Measurements from ENCODE around the gene RAB11A.

The RAB11A gene

DNA sequence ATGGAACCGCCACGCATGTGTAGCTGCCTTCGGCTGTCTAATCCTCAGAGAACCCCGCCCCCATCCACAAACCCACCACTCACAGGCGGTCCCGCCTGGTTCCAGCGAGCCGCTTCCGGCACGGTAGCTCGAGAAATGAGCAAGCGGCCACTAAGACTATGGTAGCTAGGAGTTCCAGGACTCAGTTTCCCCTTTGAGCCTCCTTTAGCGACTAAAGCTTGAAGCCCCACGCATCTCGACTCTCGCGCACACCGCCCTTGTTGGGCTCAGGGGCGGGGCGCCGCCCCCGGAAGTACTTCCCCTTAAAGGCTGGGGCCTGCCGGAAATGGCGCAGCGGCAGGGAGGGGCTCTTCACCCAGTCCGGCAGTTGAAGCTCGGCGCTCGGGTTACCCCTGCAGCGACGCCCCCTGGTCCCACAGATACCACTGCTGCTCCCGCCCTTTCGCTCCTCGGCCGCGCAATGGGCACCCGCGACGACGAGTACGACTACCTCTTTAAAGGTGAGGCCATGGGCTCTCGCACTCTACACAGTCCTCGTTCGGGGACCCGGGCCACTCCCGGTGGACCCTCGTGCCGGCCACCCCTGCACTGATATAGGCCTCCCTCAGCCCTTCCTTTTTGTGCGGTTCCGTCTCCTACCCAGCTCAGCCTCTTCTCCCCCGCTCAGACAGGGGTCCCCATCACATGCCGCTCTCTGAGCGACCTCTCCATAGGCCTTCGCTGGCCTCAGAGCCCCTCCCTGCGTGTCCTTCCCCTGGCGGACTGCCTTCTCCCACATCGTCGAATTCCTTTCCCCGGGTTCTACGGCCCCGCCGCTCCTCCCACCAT is at the start of gene RAB11A:
TSS of gene RAB11A (plus strand) at position 366 of the 828 bp plus-strand sequence. CDS start at position 461, 95 bp downstream.
- DNase-seq (ENCODE audit: low read depth) = peak; percentile 96

- peak; percentile 40 for DNase-seq (ENCODE audit: low read depth)
These were observed 49.7 kb upstream of the RAB11A start for GRCh38 chr15:65819563-65819960.

- no peak for DNase-seq (ENCODE audit: low read depth)
These were observed 48.2 kb upstream of the RAB11A start for GRCh38 chr15:65821070-65821469.

GRCh38 chr15:65822316-65822715 is 47.0 kb upstream of the RAB11A start:
- no peak for DNase-seq (ENCODE audit: low read depth)

GRCh38 chr15:65824031-65824743 is 45.1 kb upstream of the RAB11A start:
- DNase-seq (ENCODE audit: low read depth) = peak; percentile 70

DNA sequence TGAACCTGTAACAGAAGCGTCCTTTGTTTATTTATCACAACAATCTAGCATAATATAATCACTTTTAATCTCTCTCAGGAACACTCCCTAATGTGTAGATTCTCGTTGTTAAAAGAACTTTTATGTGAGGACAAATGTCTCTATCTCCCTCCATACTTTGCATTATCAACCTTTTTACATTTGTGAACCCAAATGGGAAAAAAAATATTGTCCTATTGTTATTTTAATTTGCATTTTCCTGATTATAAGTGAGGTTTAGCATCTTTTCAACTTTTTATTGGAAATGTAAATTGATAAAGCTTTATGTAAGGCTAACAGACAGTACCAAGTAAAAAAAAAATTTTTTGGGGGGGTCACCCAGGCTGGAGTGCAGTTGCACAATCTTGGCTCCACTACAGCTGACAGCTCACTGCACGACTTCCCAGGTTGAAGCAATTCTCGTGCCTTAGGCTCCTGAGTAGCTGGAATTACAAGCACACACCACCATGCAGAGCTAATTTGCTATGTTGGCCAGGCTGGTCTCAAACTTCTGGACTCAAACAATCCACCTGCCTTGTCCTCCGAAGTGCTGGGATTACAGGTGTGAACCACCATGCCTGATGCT is 44.2 kb upstream of the RAB11A start:
- peak; percentile 23 for DNase-seq (ENCODE audit: low read depth)

DNA sequence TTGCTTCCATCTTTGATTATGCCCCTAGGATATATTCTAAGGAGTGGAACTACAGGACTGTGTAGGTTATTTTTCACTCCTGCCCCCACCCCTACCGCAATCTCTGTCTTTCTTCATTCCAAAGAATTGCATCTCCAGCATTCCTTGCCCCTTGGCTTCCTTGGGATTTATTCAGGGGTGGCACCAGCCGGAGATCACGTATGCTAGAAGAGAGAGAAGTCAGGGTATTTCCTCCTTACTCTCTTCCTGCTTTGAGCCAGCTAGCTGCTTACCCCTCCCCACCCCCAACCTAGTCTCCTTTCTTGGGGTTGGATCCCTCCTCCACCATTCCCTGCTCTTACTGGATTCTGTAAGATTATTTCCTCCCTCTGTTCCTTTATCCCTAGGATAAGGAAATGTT is 42.2 kb upstream of the RAB11A start:
- DNase-seq (ENCODE audit: low read depth) = no peak

DNA sequence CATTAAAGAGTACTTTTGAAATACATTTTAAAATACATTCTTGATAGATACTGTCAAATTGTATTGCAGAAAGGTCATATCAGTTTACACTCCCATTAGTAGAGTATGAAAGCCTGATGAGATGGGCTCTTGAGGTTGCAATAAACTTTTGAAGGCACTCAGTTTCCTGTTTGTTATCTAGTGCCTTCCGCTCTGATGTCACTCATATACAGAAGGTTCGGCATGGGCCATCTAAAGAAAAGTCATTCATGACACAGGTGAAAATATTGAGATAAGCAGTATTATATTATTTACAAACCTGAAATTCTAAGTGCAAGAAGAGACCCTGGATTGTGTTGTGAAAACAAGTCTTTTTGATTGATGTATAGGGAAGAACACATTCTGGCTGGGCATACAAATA is 40.7 kb upstream of the RAB11A start:
- DNase-seq (ENCODE audit: low read depth) = no peak

DNA sequence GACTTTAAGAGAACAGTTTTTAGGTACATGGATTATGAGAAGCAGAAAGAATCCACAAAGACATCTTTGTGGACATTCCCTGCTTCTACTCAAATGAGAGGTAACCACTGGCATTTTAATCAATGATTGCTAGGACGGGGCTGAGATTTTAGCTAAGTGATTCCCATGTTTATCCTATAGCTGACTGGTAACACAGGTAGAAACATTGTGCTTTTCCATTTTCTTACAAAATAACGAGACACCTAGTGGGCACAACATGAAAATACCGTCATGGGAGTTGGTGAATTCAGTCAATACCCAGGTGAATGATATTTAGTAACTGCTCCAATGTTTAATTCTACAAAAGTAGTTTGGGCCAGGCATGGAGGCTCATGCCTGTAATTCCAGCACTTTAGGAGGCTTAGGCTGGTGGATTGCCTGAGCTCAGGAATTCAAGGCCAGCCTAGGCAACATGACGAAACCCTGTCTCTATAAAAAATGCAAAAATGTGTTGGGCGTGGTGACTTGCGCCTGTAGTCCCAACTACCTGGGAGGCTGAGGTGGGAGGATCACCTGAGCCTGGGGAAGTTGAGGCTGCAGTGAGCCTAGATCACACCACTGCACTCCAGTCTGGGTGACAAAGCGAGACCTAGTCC is 40.0 kb upstream of the RAB11A start:
- DNase-seq (ENCODE audit: low read depth) = peak; percentile 47

GRCh38 chr15:65832549-65833364 is 36.5 kb upstream of the RAB11A start:
- peak; percentile 79 for DNase-seq (ENCODE audit: low read depth)

- DNase-seq (ENCODE audit: low read depth) = no peak
These were observed 35.6 kb upstream of the RAB11A start for GRCh38 chr15:65833501-65834205.

- no peak for DNase-seq (ENCODE audit: low read depth)
These were observed 34.5 kb upstream of the RAB11A start for GRCh38 chr15:65834603-65835282.

GRCh38 chr15:65835447-65835846 is 33.8 kb upstream of the RAB11A start:
- DNase-seq (ENCODE audit: low read depth) = no peak

- no peak for DNase-seq (ENCODE audit: low read depth)
These were observed 32.6 kb upstream of the RAB11A start for GRCh38 chr15:65836665-65837064.

DNA sequence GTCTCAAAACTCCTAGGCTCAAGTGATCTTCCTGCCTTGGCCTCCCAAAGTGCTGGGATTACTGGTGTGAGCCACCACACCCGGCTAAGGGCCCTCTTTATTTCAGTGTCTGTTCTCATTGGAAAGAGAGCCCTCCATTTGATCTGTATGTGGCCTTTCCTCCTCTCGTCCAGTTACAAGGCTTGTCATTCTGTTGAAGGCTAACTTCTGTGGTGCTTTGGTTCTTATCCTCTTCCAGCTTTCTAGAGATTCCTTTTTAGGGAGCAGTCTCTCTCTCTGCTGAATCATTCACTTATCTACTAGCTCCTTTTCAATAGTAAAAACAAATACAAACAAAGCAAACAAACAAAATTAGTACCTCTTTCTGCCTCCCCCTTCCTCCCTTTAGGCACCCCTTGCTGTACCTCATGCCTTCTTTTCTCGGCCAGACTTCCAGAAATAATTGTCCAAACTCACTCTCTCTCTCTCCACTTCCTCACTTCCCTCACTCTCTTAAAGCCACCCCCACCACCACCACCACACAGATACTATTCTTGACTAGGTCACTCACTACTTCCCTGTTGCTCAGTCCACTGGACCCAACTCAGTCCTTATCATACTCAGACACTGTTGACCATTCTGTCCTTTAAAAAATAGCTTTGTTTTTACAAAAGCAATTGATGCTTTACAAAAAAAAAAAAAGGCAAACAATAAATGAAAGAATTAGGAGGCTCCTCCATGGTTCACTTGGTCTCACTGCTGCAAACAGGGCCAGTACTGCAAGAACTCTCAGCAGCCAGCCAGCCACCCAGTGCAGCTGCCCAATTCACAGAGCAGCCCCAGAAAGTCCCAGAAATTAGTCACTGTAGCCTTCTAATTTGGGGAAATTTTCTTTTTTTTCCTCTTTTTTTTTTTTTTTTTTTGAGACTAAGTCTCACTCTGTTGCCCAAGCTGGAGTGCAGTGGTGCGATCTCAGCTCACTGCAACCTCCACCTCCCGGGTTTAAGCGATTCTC is 31.7 kb upstream of the RAB11A start:
- no peak for DNase-seq (ENCODE audit: low read depth)

DNA sequence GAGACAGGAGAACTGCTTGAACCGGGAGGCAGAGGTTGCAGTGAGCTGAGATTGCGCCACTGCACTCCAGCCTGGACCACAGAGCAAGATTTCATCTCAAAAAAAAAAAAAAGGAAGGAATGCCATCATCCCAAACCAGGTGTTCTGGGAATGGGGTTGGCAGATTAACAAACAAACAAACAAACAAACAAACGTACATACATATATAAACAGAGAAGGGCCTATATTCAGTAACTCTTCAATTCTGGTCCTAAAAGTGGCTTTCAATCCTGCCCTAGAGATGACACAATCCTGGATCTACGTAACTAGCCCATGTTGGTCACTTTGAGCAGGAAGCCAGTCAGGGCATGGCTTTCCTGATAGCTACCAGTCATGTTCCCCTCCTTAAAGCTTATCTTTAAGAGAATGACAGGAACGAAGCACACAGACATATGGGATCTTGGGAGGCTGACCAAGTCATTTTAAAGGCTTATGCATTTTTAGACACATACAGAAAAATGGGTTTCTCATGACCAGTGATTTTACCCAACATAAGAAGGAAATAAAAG is 29.9 kb upstream of the RAB11A start:
- DNase-seq (ENCODE audit: low read depth) = no peak

DNA sequence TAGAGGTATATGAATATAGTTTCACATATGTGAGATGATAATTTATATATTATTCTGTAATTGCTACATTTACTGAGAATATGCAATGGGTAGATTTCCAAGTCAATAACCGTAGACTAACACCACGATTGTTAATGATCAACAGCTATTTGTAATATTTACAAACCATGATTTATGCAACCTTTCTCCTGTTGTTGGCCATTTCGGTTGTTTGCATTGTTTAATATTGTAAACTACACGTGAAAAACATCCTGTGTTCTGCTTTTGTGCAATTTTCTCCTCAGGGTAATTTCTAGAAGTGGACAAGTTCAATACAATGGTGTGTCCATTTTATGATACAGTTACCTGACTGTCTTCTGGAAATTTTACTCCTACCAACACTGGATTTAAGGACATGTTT is 29.3 kb upstream of the RAB11A start:
- no peak for DNase-seq (ENCODE audit: low read depth)

DNA sequence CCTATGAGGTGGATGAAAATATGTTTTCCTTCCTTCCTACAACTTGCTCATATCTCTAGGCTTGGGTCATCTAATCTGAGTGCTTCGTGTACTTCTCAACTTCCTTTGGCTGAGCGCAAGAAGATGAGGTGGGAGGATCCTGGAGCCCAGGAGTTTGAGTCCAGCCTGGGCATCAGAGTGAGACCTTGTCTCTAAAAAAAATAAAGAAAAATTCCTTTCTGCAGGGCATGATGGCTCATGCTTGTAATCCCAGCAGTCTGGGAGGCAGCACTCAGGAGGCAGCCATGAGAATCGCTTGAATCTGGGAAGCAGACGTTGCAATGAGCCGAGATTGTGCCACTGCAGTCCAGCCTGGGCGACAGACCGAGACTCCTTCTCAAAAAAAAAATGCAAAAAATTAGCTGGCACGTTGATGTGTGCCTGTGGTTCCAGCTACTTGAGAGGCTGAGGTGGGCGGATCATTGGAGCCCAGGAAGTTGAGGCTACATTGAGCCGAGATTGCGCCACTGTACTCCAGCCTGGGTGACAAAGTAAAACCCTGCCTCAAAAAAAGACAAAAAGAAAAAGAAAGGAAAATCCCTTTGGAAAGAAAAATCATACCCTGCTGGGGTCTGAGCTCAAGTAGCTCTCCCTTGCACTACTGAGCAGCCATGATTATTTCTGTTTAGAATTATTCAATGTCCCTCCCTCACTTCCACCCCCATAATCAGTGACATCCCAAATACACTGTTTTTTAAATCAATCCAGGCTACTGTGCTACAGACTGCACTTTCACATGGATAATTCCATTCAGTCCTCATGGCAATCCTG is 28.0 kb upstream of the RAB11A start:
- DNase-seq (ENCODE audit: low read depth) = peak; percentile 57
